HepG2 (cell line): ENCODE data around the gene KANK3. TPM values are rescaled to one million over a fixed set of nuclear protein-coding genes. Genes with fewer than 3 reads are reported as not detected.

Source experiments
- ATF2 ChIP-seq: sonication (generic); formaldehyde crosslinking; IDR thresholded peaks from 2 replicates; pipeline ENCODE4 v1.4.0; 2020; ENCODE audit warnings: missing genetic modification reagents
- EP300 ChIP-seq, 3 experiments: sonication (generic) in 1 of 3; formaldehyde crosslinking in 1 of 3; IDR thresholded peaks; 2 replicates each; pipeline versions ENCODE4 v1.5.1 to v1.6.1; 2011 to 2020; ENCODE audit warnings: low read depth in 2 of 3, low read length in 2 of 3, borderline replicate concordance in 1 of 3, improper control_type of control experiment in 1 of 3, mild to moderate bottlenecking in 1 of 3, missing genetic modification reagents in 1 of 3, moderate library complexity in 1 of 3
- GATA4 ChIP-seq: sonication (generic); IDR thresholded peaks from 2 replicates; pipeline ENCODE4 v1.6.1; 2016; ENCODE audit warnings: antibody characterized with exemption, low read depth, borderline replicate concordance
- GRHL1 ChIP-seq: sonication (generic); formaldehyde crosslinking; conservative IDR thresholded peaks from 2 replicates; pipeline ENCODE4 v1.8.0; 2022; ENCODE audit warnings: missing genetic modification reagents
- HNF4G ChIP-seq, 2 experiments: sonication (generic) in 1 of 2; formaldehyde crosslinking in 1 of 2; IDR thresholded peaks; 2 replicates each; pipeline versions ENCODE4 v1.4.0 to v1.6.1; 2011 to 2020; ENCODE audit warnings: borderline replicate concordance in 2 of 2, low read depth in 2 of 2, mild to moderate bottlenecking in 2 of 2, low read length in 1 of 2, missing genetic modification reagents in 1 of 2, moderate library complexity in 1 of 2
- IKZF5 ChIP-seq: IDR thresholded peaks from 2 replicates; pipeline ENCODE4 v1.6.1; 2018; ENCODE audit warnings: missing genetic modification reagents, mild to moderate bottlenecking, missing compliant biosample characterization
- JUND ChIP-seq: sonication (generic); formaldehyde crosslinking; IDR thresholded peaks from 2 replicates; pipeline ENCODE4 v1.8.0; 2022; ENCODE audit warnings: mild to moderate bottlenecking, missing genetic modification reagents
- MED1 ChIP-seq: sonication (generic); formaldehyde crosslinking; IDR thresholded peaks from 2 replicates; pipeline ENCODE4 v1.4.0; 2020; ENCODE audit warnings: missing genetic modification reagents
- MNT ChIP-seq: fragments of 450-650 bp; IDR thresholded peaks from 2 replicates; pipeline ENCODE4 v1.6.1; 2016
- NFATC3 ChIP-seq: sonication (generic); formaldehyde crosslinking; IDR thresholded peaks from 2 replicates; pipeline ENCODE4 v1.5.1; 2020; ENCODE audit warnings: mild to moderate bottlenecking, missing genetic modification reagents
- ONECUT2 ChIP-seq: sonication (generic); formaldehyde crosslinking; IDR thresholded peaks from 2 replicates; pipeline ENCODE4 v1.4.0; 2020; ENCODE audit warnings: missing genetic modification reagents
- RAD21 ChIP-seq: fragments of 450-650 bp; formaldehyde crosslinking; IDR thresholded peaks from 2 replicates; pipeline ENCODE4 v1.5.0; 2020; ENCODE audit warnings: mild to moderate bottlenecking
- REL ChIP-seq: sonication (generic); formaldehyde crosslinking; conservative IDR thresholded peaks from 2 replicates; pipeline ENCODE4 v1.8.0; 2022; ENCODE audit warnings: mild to moderate bottlenecking, missing genetic modification reagents, moderate library complexity
- SAP130 ChIP-seq: IDR thresholded peaks from 2 replicates; pipeline ENCODE4 v1.6.1; 2016; ENCODE audit warnings: low read depth
- TGIF2 ChIP-seq: IDR thresholded peaks from 2 replicates; pipeline ENCODE4 v1.6.1; 2016; ENCODE audit warnings: control low read depth, missing compliant biosample characterization
- ZMYM3 ChIP-seq: sonication (generic); formaldehyde crosslinking; IDR thresholded peaks from 2 replicates; pipeline ENCODE4 v1.5.1; 2020; ENCODE audit warnings: mild to moderate bottlenecking, missing genetic modification reagents
- ZNF337 ChIP-seq: sonication (generic); formaldehyde crosslinking; IDR thresholded peaks from 2 replicates; pipeline ENCODE4 v1.5.1; 2020; ENCODE audit warnings: missing genetic modification reagents, low read depth, mild to moderate bottlenecking, borderline replicate concordance
- ZNF44 ChIP-seq: sonication (generic); formaldehyde crosslinking; IDR thresholded peaks from 2 replicates; pipeline ENCODE4 v1.5.1; 2020; ENCODE audit warnings: mild to moderate bottlenecking, missing genetic modification reagents
- ZNF549 ChIP-seq: sonication (generic); formaldehyde crosslinking; IDR thresholded peaks from 2 replicates; pipeline ENCODE4 v1.5.0; 2020; ENCODE audit warnings: missing genetic modification reagents
- ZNF788 ChIP-seq: sonication (generic); formaldehyde crosslinking; IDR thresholded peaks from 2 replicates; pipeline ENCODE4 v1.5.0; 2020; ENCODE audit warnings: mild to moderate bottlenecking, missing genetic modification reagents, borderline replicate concordance
- polyA plus RNA-seq, 8 experiments: library from polyadenylated mRNA; depleted of rRNA in 3 of 8; stranded (reverse) in 7 of 8; unstranded in 1 of 8; fragments of >200 nt; fragmentation: Illumina TruSeq in 4 of 8; extraction: Trizol in 4 of 8; gene quantifications; 2 replicates each; pipeline versions ENCODE4 v1.2.1 to v1.2.3, GENCODE V29; 2011 to 2016; ENCODE audit warnings: low read depth in 4 of 8, missing spikeins in 1 of 8, mixed read lengths in 1 of 8; ENCODE audit not compliant: insufficient read depth in 1 of 8
- total RNA-seq, 5 experiments: library from RNA; depleted of rRNA; stranded (reverse); fragments of >200 nt; fragmentation: Illumina TruSeq; extraction: Trizol; gene quantifications; 2 replicates each; pipeline ENCODE4 v1.2.3, GENCODE V29; 2016; ENCODE audit warnings: low read depth in 1 of 5
- TF ChIP-seq, protein P1 (sequence below): sonication (generic); formaldehyde crosslinking; IDR thresholded peaks from 2 replicates; pipeline ENCODE4 v1.4.0; 2020; ENCODE audit warnings: missing genetic modification reagents

Gene KANK3
- total and polyA plus RNA-seq, 2 of the 13 experiments (the other 11 are each of a cell fraction or from before 2014, with no cell fraction given), result 0.15 to 0.20 TPM

GRCh38 chr19:8357007-8357521 lies 14.0 kb upstream of the KANK3 start (continued):
- TF ChIP-seq GATA4 (peak; percentile 99), EP300 (IDR thresholded peaks at IDR 0.05; ENCODE audit: low read depth in 2 of 2, low read length in 2 of 2) (peak; percentile 93), EP300 (CRISPR knock-in tag; IDR thresholded peaks at IDR 0.05; ENCODE audit: borderline replicate concordance) (peak; percentile 90), MNT (peak; percentile 36), HNF4G (IDR thresholded peaks at IDR 0.05; ENCODE audit: borderline replicate concordance, low read depth, low read length) (peak; percentile 92), HNF4G (CRISPR knock-in tag; IDR thresholded peaks at IDR 0.05; ENCODE audit: borderline replicate concordance, low read depth) (peak; percentile 92), ZMYM3 (peak; percentile 100), SAP130 (peak; percentile 96), RAD21 (CRISPR knock-in tag) (0 out of 2 replicates have a peak, but pooled peaks have one; percentile 11), ZNF788 (CRISPR knock-in tag) (peak; percentile 71; the same call in 1 of the 2 replicates), ATF2 (CRISPR knock-in tag) (peak; percentile 81), ONECUT2 (CRISPR knock-in tag) (0 out of 2 replicates have a peak, but pooled peaks have one; percentile 23), MED1 (CRISPR knock-in tag) (peak; percentile 96), ZNF337 (CRISPR knock-in tag) (no peak), ZNF549 (CRISPR knock-in tag) (0 out of 2 replicates have a peak, but pooled peaks have one; percentile 44), TGIF2 (no peak; the same call in 1 of the 2 replicates), REL (CRISPR knock-in tag) (peak; percentile 78; the same call in 1 of the 2 replicates), NFATC3 (CRISPR knock-in tag) (no peak), ZNF44 (no peak), GRHL1 (CRISPR knock-in tag) (no peak), IKZF5 (peak; percentile 79; the same call in 1 of the 2 replicates), JUND (CRISPR knock-in tag) (0 out of 2 replicates have a peak, but pooled peaks have one; percentile 23)
- TF ChIP-seq, protein P1, sequence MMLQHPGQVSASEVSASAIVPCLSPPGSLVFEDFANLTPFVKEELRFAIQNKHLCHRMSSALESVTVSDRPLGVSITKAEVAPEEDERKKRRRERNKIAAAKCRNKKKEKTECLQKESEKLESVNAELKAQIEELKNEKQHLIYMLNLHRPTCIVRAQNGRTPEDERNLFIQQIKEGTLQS (CRISPR knock-in tag), result no peak; the same call in 1 of the 2 replicates
